ENCODE measurements around the gene SARS2. TPM values are rescaled to one million over a fixed set of nuclear protein-coding genes. Genes with fewer than 3 reads are reported as not detected.

SARS2 gene
- total RNA-seq, 1 experiment from 2014 or later, result 26.7 TPM

GRCh38 chr19:38869836-38870607 lies 60.5 kb downstream of the SARS2 start:
- H2AFZ ChIP-seq (ENCODE audit: low read length), result no peak overlapping the region
- no peaks in the 10 kb centered on the region for H3K9me3 ChIP-seq (ENCODE audit: low read length)
- H3K4me3 ChIP-seq (ENCODE audit: low read length), result no peak overlapping the region
- H3K9me2 ChIP-seq (replicated peaks; ENCODE audit: low read length), result no peaks in the 10 kb centered on the region
- no peak overlapping the region for H3K9ac ChIP-seq (ENCODE audit: low read length)
- H3K4me2 ChIP-seq (ENCODE audit: low read length), result no peak overlapping the region
- no peaks in the 10 kb centered on the region for H4K20me1 ChIP-seq (ENCODE audit: low read length)
- BruUV-seq (replicated peaks), result no TSS peak
- CTCF ChIA-PET, result no interaction called here
- H3K36me3 ChIP-seq (ENCODE audit: low read depth, low read length), result no peaks in the 10 kb centered on the region
- intact Hi-C loops (cut with micrococcal nuclease), result no loop called here
- POLR2A ChIA-PET (ENCODE audit: unreplicated experiment), result no interaction called here
- TF ChIP-seq, protein P1, sequence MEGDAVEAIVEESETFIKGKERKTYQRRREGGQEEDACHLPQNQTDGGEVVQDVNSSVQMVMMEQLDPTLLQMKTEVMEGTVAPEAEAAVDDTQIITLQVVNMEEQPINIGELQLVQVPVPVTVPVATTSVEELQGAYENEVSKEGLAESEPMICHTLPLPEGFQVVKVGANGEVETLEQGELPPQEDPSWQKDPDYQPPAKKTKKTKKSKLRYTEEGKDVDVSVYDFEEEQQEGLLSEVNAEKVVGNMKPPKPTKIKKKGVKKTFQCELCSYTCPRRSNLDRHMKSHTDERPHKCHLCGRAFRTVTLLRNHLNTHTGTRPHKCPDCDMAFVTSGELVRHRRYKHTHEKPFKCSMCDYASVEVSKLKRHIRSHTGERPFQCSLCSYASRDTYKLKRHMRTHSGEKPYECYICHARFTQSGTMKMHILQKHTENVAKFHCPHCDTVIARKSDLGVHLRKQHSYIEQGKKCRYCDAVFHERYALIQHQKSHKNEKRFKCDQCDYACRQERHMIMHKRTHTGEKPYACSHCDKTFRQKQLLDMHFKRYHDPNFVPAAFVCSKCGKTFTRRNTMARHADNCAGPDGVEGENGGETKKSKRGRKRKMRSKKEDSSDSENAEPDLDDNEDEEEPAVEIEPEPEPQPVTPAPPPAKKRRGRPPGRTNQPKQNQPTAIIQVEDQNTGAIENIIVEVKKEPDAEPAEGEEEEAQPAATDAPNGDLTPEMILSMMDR (conservative IDR thresholded peaks at IDR 0.05; ENCODE audit: low read depth, low read length), result peak; percentile 37
- TF ChIP-seq EZH2 (IDR thresholded peaks at IDR 0.05; ENCODE audit: low read length, unreplicated experiment), result no peak
- peaks cover 4% of the 10 kb centered on the region for H3K4me1 ChIP-seq (ENCODE audit: insufficient read depth, low read length)
- ATAC-seq (peak; percentile 33), DNase-seq (no peak)
- H3K27me3 ChIP-seq (ENCODE audit: low read length), result no peaks in the 10 kb centered on the region
- no peaks in the 10 kb centered on the region for H3F3A ChIP-seq (ENCODE audit: low read length, unreplicated experiment)
- no peak overlapping the region for H3K27ac ChIP-seq (ENCODE audit: low read length)
- no peaks in the 10 kb centered on the region for H3K79me2 ChIP-seq (ENCODE audit: low read length)

GRCh38 chr19:38869160-38869835 lies 61.3 kb downstream of the SARS2 start:
- Histone ChIP-seq H3K4me1 (ENCODE audit: insufficient read depth, low read length) (peaks cover 10% of the 10 kb centered on the region), H4K20me1 (ENCODE audit: low read length) (no peaks in the 10 kb centered on the region), H3K79me2 (ENCODE audit: low read length) (no peaks in the 10 kb centered on the region), H3K9me2 (replicated peaks; ENCODE audit: low read length) (no peaks in the 10 kb centered on the region), H3K27ac (ENCODE audit: low read length) (no peak overlapping the region), H2AFZ (ENCODE audit: low read length) (no peak overlapping the region), H3K9me3 (ENCODE audit: low read length) (no peaks in the 10 kb centered on the region), H3K27me3 (ENCODE audit: low read length) (no peaks in the 10 kb centered on the region), H3K9ac (ENCODE audit: low read length) (no peak overlapping the region), H3K4me3 (ENCODE audit: low read length) (no peak overlapping the region), H3K36me3 (ENCODE audit: low read depth, low read length) (no peaks in the 10 kb centered on the region), H3F3A (ENCODE audit: low read length, unreplicated experiment) (no peaks in the 10 kb centered on the region), H3K4me2 (ENCODE audit: low read length) (no peak overlapping the region)
- intact Hi-C loops (cut with micrococcal nuclease), result no loop called here
- TF ChIP-seq EZH2 (IDR thresholded peaks at IDR 0.05; ENCODE audit: low read length, unreplicated experiment) (no peak), EZH2phosphoT487 (IDR thresholded peaks at IDR 0.05; ENCODE audit: borderline replicate concordance, low read length) (no peak)
- TF ChIP-seq, protein P1 (conservative IDR thresholded peaks at IDR 0.05; ENCODE audit: low read depth, low read length), result no peak
- ATAC-seq, result no peak
- ChIA-PET POLR2A (ENCODE audit: unreplicated experiment) (no interaction called here), CTCF (no interaction called here)
- no TSS peak for BruUV-seq (replicated peaks)
- DNase-seq, result no peak

GRCh38 chr19:38868551-38868950 lies 62.0 kb downstream of the SARS2 start:
- peaks cover 11% of the 10 kb centered on the region for H3K4me1 ChIP-seq (ENCODE audit: insufficient read depth, low read length)
- ATAC-seq, result no peak
- no peak overlapping the region for H3K27ac ChIP-seq (ENCODE audit: low read length)
- no peaks in the 10 kb centered on the region for H3K9me3 ChIP-seq (ENCODE audit: low read length)
- BruUV-seq (replicated peaks), result no TSS peak
- no peaks in the 10 kb centered on the region for H3K79me2 ChIP-seq (ENCODE audit: low read length)
- no peaks in the 10 kb centered on the region for H3K9me2 ChIP-seq (replicated peaks; ENCODE audit: low read length)
- no peaks in the 10 kb centered on the region for H3K27me3 ChIP-seq (ENCODE audit: low read length)
- no peak overlapping the region for H3K9ac ChIP-seq (ENCODE audit: low read length)
- H3K4me2 ChIP-seq (ENCODE audit: low read length), result no peak overlapping the region
- DNase-seq, result no peak
- no peak overlapping the region for H2AFZ ChIP-seq (ENCODE audit: low read length)
- no peaks in the 10 kb centered on the region for H4K20me1 ChIP-seq (ENCODE audit: low read length)
- CTCF ChIA-PET, result no interaction called here
- POLR2A ChIA-PET (ENCODE audit: unreplicated experiment), result no interaction called here
- TF ChIP-seq, protein P1 (conservative IDR thresholded peaks at IDR 0.05; ENCODE audit: low read depth, low read length), result no peak
- TF ChIP-seq EZH2 (IDR thresholded peaks at IDR 0.05; ENCODE audit: low read length, unreplicated experiment) (no peak), EZH2phosphoT487 (IDR thresholded peaks at IDR 0.05; ENCODE audit: borderline replicate concordance, low read length) (no peak)
- no peaks in the 10 kb centered on the region for H3K36me3 ChIP-seq (ENCODE audit: low read depth, low read length)
- intact Hi-C loops (cut with micrococcal nuclease), result no loop called here
- no peak overlapping the region for H3K4me3 ChIP-seq (ENCODE audit: low read length)
- no peaks in the 10 kb centered on the region for H3F3A ChIP-seq (ENCODE audit: low read length, unreplicated experiment)

Measured in PC-3 (cell line).